HuH-7 (cell line): ENCODE measurements around the gene TAS2R38.
A peak's percentile ranks its signal among the peaks of the same experiment; 100 is the strongest.
"Not testable (repeated sequence)": the region's sequence is repeated elsewhere in the genome, so short reads cannot be mapped to it uniquely, and the experiment has no call there.

ENCODE experiments used
- DNase-seq: peaks from one replicate; pipeline ENCODE4 v3.0.0; 2011; ENCODE audit warnings: low spot score

TAS2R38 gene

DNA sequence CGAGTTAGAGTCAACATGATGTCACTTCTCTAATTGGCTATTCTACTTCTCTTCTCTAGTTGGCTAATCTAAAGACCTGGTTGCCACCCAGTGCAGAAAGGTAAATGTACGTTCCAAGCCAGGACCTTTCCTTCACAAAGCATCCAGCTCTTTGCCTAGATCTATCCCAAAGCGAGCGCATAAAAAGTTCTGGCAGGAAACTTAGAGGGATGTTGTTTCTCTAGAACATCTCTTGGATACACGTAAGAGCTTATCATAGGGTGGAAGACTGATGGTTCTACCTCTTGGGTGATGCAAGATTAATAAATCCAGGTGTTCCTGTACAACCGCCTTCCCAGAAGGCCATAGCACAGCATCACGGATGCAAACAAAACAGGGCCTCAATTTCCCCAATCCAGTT lies at the start of gene TAS2R38:
TSS of gene TAS2R38 (minus strand) at position 101 of the 400 bp plus-strand sequence. CDS start at position 17, 84 bp downstream.
- DNase-seq = no peak

DNA sequence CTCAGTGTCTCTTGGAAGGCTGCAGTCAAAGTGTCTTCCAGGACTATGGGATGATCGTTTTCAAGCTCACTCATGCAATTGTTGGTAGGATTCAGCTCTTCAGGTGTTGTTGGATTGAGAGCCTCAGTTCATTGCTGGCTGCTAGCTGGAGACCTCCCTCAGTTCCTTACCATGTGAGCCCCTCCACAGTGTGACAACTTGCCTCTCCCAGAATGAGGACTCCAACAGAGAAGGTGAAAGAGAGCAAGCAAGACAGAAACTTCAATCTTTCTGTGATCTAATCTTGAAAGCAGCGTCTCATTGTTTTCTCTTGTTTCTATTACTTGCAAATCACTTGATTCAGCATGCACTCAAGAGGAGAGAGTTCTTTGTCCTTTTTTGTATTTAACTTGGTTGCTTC lies 44.6 kb upstream of the TAS2R38 start:
- no peak for DNase-seq

DNA sequence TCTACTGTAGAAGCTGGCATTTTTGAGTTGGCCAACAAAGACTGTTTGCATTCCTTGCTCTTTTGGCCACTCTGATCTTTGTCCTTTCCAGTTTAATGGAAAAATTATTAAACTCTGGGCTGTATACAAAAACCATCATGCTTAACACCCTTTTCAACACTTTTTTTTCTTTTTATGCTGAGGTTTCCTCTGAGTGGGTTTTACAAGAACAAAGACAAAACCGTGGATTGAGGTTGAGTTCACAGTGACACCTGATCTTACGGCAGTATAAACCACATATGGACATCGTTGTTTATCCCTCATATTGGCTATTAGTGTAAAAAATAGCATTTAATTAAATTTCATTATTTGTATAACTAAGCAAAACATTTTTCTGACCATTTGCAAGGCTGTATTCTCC lies 43.9 kb upstream of the TAS2R38 start:
- no peak for DNase-seq

DNA sequence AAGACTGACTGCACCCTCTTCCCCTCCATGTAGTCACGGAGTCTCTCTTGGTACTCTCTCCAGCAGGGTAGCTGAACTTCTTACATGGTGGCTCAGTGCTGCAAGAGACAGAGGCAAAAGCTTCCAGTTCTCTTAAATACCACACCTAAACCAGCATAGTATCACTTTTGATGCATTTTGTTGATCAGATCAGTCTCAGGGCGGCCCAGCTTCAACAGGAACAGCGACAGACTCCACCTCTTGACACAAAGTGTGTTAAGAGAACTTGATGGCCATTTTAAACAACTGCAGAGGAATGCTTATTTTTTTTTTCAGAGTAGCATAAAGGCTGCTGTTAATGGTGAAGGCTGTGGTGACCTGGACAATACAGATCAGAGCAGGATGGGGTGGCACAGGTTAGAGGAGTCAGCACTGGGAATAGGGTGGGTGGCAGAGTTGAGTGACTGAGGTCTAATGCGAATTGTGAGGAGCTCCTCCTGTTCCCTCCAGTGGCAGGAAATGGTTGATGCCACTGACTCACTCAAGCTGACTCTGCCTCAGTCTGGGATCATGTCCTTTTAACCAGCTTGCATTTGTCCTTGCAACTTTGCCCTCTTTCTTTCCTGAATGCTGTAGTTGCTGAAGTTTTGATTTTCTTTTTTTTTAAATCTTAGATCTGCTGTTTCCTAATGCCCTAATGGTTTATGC lies 39.4 kb upstream of the TAS2R38 start:
- DNase-seq = no peak

DNA sequence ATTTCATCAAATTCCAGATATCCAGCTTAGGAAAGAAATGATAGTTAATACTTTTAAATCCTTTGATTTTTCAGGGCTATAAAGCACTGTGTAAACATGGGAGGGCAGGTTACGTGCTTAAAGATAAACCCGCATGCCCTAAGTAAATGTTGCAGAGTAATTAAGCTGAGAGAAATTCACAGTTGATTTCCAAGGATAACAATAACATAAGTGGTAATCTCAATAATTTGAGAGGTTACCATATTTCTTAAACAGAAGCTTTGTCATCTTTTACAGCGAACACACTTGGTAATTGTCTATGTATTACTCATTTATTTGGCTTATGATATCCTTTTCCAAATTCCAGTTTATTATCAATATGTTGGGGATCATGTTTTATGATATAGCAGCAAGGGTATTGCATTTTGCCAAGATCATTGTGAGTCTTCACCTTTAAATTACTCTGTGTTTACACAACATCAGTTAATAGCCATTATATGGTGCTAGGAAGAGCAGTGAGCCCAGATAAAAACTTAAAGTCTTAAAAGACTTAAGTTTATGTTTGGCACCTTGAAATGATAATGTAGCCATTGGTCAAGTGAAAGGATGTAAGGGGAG lies 37.5 kb upstream of the TAS2R38 start:
- no peak for DNase-seq

DNA sequence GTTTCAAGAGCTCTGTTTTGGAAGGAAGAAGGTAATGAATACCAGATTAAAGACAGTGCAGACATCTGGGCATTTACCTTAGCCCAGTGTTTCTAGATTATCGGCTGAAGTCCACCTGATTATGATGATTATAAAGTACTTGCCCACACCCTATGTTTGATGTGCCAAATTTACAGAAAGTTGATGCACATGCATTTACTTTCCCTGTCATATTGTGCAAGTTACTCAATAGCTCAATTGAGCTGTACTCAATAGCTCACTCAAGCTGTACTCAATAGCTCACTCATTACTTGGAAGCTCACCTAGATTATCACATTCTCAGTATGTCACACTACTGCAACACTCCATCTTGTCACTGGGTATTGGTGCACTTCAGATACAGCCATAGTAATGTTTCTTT lies 35.6 kb upstream of the TAS2R38 start:
- no peak for DNase-seq

DNA sequence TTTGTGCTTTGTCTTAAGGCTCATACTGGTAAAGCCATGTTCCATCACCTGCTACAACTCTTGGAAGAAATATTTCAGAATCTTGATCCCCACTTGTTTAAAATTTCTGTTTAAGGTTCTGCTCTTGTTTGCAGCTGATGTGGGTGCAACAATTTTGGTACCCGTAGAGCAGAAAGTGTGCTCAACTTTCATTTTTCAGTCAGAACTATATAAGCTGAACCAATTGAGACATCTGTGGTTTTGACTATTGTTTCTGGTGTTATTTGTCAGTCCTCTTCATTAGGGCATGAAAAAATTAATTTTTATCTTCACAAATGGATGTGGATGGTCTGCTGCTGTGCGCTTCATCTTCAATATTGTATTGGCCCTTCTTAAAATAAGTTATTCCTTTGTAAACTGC lies 33.0 kb upstream of the TAS2R38 start:
- no peak for DNase-seq

DNA sequence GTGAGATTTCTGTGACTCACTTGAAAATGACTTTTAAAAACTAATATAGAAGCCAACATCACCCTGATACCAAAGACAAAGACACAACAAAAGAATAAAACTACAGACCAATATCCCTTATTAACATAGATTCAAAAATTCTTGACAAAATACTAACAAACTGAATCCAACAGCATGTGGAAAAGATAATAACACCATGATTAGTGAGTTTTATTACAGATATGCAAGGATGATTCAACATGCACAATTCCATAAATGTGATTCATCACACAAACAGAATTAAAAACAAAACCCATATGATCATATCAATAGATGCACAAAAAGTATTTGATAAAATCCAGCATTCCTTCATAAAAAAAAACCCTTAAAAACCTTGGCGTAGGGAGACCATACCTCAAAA lies 28.6 kb upstream of the TAS2R38 start:
- no peak for DNase-seq

DNA sequence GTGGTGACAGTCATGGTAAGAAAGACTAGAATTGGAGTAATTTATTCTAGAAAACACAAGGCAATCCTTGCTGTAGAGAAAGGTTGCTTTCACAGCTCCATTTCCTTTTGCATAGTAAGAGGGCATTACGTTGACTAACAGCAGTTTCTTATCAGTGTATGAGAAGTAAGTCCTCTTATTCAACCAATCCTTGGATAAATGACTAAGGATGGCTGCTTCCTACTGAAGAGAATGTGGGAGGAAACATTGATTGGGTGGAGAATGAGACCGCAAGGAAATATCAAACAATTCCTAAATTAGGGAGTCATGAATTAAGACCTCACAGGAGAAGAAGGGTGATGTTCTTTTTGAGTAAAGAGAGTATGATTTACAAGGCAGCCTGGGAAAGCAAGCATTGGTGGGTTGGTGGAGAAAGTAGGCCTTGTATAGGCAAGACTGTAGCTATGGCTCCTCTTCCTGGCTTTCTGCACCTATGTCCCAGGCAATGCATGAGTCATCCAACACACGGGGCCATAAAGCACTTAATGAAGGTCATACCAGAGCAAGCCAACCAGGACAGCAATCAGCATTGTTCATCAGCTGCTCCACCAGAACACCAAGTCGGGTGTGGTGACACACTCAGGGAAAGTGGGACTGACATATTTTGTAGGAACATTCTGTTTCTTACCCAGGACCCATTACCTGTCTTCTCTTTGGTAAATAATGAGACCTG lies 27.7 kb upstream of the TAS2R38 start:
- DNase-seq = no peak

DNA sequence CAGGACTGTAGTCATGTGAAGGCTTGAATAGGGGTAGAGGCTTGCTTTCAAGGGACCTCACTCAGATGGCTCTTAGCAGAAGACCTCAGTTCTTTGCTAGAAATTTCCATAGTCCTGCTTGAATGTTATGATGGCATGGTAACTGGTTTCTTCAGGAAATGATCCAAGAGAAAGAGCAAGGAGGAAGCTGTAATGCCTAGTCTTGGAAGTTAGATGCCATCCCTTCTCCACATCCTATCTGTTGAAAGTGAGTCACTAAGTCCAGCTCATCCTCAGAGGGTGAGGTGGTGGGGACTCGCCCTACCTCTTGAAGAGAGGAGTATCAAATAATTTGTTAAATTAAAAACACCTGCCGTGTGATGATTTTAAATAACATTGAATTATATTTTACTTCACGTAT lies 26.7 kb upstream of the TAS2R38 start:
- no peak for DNase-seq

DNA sequence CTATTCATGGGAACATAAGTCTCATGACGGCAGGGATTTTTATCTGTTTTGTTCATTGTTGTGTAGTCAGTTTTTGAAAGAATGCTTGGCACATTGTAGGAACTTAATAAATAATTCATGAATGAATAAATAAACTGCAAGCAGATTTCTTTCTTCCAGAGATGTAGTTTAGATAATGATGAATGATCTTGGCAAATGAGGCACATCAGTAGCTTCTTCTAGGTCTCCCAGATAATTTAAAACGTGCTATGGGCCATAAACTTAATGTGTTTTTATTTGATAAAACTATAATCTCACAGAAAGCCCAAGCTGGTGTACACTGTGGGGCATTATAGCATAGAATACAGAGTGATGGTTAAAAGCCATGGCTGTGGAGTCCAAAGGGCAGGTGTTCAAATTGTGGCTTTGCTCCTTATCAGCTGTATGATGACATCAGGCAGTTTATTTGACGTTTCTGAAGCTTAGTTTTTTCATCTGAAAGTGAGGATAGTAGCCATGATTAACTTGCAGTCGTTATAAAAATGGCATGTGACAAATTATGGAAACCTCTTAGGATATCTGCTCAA lies 25.6 kb upstream of the TAS2R38 start:
- DNase-seq = peak; percentile 36

DNA sequence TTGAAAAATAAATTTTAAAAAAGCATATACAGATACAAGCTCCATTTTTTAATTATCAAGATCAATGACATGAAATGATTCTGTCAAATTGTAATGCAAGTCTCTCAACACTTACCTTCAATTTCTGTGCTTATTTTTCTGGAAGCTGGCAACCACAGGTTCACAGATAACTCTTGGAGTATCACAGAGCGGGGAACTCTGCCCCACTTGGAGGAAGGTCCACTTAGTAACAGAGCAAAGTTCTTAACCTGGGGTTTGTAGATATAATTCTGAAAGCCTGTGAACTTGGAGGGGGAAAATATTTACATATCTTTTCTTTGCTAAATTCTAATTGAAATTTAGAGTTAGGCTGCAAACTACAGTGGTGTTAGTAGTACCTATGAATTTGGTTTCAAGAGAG lies 19.8 kb upstream of the TAS2R38 start:
- DNase-seq = no peak

DNA sequence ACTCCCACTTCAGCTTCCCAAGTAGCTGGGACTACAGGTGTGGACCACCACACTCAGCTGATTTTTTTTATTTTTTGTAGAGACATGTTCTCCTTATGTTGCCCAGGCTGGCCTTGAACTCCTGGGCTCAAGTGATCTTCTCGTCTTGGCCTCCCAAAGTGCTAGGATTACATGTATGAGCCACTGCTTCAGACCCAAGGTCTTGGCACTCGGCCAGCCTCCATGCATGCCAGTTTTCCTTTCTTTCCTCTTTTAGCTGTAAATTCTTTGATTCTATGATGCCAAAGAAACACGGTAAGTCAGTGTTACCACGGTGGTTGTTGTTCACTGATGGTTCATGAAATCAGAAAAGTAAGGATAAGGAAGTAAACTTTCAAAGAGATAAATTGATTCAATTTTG lies 19.1 kb upstream of the TAS2R38 start:
- no peak for DNase-seq

DNA sequence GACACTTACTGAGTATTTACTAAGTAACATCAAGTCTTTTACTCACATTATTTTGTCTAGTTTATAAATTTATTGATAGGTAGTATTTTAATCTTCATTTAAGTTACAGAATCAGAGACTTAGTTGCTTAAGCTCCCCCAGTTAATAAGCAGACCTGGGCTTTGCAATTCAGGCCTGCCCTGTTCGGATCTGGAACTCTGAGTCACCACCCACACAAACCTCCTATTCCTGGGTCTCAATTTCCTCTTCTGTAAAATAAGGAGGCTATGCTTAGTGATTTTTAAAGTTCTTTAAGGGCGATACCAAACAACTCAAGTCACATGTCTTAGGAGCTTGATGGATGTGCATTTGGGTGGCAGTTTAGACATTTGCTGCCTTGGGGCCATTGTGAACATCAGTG lies 18.6 kb upstream of the TAS2R38 start:
- no peak for DNase-seq

DNA sequence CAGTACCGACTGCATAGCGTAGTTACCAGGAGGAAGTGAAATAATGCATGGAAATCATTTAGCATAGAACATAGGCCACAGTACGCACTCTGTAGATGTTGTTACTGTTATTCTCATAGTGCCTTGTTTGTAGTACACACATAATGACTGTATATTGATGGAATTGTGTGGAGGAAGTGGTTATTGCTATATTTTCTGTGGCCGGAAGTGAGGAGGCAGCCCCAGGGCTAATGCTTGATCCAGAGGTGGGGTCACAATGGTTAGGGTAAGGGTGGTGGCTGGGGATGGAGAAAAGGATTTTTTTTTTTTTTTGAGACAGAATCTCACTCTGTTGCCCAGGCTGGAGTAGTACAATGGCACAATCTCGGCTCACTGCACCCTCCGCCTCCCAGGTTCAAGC lies 17.6 kb upstream of the TAS2R38 start:
- DNase-seq = no peak

DNA sequence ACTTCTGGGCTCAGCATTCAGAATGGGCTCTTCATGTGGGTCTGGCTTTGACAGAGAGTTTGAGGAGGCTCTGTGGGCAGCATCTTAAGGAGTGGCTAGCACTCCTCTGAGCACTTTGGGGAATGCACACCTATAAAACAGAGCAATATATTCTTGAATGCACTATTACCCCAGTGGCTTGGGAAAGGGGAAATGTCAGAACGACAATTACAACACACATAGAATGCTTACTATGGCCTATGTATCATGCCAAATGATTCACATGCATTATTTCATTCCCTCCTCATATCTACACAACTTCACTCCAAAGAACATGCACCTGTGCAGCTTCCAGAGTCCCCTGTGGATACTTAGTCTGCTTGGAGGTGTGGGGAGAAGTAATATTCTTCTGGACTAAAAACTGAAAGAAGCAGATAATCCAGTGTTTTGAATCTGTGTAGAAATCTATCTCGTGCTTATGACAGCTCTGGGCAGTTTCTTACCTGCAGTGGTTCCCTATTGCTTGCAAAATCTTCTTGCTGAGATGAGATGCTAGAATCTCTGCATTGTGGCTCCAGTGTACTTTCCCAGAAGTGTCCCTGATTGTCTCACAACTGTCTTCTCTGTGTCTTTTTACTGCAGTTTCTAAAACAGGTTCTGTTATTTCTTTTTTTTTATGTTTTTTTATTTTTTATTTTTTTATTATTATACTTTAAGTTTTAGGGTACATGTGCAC lies 16.6 kb upstream of the TAS2R38 start:
- DNase-seq = no peak

DNA sequence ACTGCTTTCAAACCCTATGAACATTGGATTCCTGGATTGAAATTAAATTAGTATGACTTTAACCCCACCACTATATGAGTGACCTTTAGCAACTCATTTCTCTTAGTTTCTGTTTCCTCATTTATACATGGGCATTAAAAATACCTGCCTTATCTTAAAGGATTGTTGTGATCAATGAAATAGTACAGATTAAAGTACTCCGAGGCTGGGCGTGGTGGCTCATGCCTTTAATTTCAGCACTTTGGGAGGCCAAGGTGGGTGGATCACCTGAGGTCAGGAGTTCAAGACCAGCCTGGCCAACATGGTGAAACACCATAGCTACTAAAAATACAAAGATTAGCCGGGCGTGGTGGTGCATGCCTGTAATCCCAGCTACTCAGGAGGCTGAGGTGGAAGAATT lies 14.2 kb upstream of the TAS2R38 start:
- not testable (repeated sequence) for DNase-seq

DNA sequence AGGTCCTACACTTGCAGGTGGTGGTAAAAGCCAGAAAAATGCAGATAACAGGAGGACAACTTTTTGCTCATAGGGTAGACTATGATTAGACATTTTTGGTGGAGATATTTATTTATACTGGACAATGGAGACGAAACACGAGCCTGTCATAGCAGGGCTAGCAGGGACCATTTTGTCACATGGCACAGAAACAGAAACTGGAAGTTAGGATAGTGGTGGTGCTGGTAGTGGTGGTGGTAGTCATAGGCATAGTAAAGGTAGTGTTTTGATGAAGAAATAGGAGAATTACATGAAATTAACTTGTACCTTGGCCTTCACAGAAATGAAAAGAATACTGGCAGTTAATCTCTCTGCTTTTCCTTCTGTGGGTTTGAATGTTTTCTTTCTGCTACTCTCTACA lies 13.3 kb upstream of the TAS2R38 start:
- DNase-seq = no peak

DNA sequence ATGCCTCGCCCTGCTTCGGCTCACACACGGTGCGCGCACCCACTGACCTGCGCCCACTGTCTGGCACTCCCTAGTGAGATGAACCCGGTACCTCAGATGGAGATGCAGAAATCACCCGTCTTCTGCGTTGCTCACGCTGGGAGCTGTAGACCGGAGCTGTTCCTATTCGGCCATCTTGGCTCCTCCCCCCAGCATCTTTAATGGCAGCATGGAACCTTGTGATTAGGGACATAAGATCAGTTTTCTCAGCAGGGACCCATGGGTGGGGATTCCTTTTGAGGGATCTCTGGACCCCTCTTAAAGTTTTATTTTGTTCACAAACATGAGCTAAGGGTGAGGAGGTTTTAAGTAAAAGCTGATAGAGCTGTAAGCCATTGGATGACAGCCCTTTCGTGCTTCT lies 12.4 kb upstream of the TAS2R38 start:
- DNase-seq = not testable (repeated sequence)

DNA sequence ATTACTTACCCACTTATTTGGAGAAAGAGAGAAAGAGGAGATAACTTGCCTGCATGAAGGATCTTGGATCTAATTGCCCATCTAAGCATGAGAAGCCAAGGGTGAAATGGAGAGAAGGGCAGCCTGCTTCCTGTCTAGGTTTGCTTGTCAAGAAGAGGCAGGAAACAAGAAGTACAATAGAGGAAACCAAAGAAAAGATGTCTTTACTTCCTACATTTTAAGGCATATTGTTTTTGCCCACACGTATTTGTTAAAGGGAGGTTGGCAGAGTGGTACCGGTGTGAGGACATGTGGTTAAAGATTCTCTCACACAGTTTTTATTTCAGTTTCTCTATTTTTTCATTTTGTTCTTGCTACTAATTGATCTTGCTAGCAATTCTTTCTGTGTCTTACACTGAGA lies 6.0 kb upstream of the TAS2R38 start:
- no peak for DNase-seq

DNA sequence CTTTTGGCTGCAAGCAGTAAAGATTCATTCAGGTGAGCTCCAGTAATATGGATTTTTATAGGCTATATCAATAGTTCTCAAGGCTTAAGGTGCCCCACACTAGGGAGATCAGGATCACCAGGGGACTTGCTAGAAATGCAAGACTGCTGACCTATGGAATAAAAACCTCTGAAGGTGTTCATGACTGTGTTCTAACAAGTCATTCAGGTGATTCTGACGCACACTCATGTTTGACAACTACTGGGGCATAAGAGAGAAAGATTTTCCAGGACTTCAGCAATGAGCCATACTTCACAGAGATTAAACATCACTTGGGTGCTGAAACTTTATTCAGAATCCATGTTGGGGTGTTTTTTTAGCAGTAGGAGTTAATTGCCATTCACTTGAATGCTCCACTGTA lies 4.8 kb upstream of the TAS2R38 start:
- no peak for DNase-seq

DNA sequence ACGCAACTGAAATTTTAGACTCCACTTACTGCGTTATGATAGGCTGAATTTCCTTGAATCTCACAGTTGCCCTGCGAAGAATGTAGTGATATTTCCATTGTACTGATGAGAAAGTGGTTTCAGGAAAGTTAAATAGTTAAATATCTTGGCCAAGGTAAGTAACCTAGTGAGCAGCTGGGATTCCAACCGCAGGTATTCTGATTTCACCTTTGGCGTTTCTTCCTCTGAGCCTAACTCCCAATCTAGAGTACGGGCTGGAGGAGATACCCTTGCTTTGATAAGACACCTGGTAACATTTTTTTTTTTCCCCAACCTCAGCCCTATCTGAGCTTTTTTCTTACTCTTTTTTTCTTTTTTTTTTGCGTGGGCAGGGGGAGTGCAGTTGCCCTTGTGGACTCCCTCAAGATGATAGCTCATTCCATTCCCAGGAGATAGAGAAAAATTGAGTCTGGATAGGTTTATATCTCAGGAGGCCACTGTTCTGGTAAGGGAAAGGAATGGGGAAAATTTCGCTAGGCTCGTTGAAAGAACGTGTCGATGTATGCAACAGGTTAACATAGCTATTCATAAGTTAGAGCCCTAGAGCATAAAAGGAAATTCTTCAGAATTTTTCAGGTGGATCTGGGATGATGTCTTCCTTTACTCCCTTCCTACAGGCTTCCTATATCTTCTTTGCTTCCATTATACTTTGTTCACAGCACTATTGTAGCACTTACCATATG lies 3.1 kb upstream of the TAS2R38 start:
- DNase-seq = no peak
